HT-29 (cell line): ENCODE results near the gene FBXO46. TPM values are rescaled to one million over a fixed set of nuclear protein-coding genes. Genes with fewer than 3 reads are reported as not detected.

ENCODE experiments used
- DNase-seq: peaks from one replicate; pipeline ENCODE4 v3.0.0-alpha.2; 2015; ENCODE audit warnings: low spot score
- total RNA-seq: library from RNA; depleted of rRNA; stranded (reverse); fragments of >200 nt; shearing (Covaris generic); gene quantifications from 2 replicates; pipeline ENCODE4 v1.2.3, GENCODE V29; 2014; rRNA removed

The FBXO46 gene, protein sequence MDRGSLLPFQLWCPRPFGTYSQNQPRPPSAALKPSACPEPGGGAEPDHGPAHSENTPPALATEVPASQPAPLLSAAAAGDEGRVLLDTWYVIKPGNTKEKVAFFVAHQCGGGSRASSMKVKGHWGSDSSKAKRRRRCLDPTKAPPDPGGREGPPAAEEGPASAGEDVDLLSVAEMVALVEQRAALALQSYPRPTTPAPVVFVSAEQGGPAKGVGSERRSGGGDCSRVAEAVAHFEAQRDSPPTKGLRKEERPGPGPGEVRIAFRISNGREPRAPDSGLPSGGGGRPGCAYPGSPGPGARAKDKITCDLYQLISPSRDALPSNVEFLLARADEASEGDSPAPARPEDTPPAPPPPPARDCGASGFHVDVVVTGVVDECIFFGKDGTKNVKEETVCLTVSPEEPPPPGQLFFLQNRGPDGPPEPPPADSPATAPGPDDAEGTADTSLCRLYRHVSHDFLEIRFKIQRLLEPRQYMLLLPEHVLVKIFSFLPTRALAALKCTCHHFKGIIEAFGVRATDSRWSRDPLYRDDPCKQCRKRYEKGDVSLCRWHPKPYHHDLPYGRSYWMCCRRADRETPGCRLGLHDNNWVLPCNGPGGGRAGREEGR
- 44.4 and 57.6 TPM in 2 replicates for total RNA-seq

DNA sequence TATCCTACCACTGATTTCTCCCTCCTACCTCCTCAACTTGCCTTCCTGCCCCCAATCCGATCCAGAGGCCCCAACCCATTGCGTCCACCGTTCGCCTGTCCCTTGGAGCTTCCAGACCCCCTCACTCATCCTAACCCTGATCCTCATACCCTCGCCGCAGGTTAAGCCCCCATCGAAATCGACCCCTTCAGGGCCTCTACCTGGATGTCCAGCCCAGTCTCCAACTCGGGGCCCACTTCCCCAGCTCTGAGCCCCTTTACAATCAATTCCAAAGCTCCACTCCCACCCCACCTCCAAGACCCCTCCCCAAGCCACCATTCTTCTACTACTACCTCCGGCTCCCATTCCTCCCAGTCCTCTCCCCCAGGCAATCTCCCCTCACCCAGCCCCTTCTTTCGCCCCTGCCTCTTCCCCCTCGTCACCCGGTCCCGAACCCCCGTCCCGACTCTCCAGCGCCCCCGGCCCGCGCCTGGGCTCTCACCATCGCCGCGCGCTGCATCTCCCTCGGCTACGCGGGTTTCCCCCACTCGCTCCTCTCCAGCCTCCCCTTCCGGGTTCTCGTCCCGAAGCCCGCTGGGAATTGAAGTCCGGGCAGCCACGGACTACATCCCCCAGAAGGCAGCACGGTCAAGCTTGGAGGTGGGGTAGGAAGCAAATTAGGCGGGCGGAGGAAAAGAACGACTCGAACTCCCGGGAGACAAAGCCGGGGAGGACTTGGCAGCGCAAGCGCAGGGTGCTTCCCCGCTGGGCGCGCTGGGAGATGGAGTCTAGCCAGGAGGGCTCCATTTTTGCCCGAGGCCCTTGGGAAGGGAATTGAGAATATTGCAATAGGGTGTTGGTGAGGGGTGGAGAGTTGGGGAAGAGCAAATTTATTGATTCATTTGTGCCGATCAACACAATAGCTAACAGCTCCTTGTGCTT lies at the start of gene FBXO46:
TSS of gene FBXO46 (minus strand) at position 529 of the 921 bp plus-strand sequence. CDS start 17,401 bp downstream, outside the sequence.
- DNase-seq: peak; percentile 99

DNA sequence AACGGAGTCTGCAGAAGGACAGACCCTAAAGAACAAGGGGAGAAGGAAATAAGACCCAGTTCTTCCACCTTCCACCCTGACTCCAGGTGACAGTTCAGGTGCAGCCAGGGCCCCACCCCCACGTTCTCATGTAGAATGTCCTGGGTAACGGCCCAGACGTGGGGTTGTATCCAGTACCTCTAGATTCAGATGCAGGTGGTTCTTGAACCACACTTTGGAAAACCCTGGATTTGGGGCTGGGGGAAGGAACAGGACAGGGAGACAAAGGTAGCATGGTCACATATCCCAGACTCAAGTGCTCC lies 49.4 kb upstream of the FBXO46 start:
- peak; percentile 50 for DNase-seq

DNA sequence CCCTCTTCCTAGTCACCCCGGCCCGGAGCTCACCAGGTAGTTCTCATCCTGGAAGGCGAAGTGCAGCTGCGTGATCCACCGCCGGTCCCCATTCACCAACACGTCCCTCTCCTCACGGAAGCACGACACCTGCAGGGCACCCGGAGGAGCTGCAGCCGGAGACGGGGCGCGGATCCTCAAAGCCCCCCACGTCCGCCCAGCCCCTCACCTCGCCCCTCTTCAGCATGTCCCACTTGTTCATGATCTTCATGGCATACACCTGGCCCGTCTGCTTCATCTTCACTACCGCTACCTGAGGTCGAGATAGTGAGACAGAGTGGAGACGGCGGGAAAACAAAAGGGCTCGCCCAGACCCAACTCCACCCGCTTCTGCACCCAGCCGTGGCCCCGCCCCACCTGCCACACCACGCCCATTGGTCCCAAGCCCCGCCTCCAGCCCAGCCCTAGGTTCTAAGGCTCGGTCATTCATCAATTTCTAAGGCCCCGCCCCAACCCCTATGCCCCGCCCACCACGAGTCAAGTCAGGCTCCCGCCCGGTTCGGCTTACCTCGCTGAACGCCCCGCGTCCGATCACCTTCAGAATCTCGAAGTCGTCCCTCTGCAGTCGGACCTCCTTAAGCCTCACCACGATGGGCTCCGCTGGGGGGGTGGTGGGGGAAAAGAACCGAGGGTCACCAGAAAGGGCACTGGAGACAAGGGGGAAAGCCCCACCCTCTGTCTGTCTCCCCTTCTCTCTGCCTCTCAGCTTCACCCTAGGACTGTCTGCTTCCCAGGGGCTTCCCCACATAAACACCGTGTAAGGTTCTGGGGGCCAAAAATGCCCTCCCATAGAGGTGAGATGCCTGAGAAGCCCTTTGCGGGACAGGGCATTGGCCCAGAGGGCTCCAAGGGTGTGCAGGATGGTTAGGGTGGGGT lies 48.8 kb upstream of the FBXO46 start:
- DNase-seq: peak; percentile 99

DNA sequence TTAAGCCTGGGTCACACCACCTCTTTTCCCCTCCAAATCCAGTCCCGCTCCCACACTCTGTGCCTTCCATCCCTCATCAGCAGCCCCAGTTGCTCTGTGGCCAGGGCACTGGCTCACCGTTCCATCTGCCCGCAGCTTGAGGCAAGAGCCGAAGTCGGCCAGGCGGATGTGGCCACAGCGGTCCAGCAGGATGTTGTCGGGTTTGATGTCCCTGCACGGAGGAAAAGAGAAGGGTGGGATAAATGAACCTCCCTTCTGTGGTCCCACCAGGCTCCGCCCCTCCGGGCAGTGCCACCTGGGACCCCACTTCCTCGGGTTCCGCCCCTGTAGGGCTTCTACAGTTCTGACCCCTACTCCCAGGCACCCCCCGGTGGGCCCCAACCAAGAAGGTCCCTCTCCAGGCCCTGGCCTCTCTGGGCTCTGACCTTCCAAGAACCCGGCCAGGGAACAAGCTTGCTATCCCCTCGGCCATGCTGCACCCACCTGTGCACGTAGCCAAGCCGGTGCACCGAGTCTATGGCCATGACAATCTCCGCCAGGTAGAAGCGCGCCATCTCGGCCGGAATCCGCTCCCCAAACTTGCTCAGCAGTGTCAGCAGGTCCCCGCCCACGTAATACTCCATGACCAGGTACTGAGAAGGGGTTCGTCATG lies 47.4 kb upstream of the FBXO46 start:
- no peak for DNase-seq

DNA sequence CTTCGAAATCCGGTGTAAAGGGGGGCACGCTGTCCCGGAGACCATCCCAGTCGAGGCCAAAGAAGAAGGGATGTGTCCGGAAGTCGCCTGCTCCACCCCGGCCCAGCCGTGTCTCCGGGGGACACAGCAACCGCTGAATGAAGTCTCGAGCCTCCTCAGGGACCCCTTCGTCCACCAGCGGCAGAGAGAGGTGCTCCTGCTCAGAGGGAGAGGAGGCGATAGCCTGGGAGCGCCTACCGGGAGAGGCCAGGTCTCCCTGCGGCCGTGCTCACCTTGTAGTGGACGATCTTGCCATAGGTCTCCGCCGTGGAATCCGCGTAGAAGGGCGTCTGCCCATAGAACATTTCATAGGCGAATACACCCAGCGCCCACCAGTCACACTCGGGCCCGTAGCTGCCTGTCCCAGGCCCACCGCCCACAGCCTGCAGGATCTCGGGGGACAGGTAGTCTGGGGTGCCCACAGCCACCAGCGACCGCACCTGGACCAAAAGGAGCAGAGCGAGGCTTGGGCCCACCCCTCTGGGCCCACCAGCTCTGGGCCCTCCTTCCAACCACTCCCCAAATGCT lies 46.8 kb upstream of the FBXO46 start:
- no peak for DNase-seq

DNA sequence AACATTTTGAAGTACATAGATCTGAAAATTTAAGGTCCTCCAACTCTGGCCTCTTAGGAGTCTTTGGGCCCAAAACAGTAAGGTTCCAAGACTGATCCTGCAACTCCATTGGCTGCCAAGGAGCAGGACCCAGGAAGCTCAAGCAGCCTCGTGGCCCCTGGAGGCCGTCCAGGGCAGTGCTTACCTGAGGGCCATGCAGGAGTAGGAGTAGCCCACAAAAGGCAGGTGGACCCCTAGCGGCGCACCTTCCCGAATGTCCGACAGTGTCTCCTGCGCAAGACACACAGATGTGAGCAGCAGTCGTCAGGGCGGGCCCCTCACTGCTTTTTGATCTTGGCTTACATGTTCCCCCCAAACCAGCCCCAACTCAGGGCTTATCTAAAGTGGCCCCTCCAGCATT lies 44.1 kb upstream of the FBXO46 start:
- DNase-seq: peak; percentile 52

DNA sequence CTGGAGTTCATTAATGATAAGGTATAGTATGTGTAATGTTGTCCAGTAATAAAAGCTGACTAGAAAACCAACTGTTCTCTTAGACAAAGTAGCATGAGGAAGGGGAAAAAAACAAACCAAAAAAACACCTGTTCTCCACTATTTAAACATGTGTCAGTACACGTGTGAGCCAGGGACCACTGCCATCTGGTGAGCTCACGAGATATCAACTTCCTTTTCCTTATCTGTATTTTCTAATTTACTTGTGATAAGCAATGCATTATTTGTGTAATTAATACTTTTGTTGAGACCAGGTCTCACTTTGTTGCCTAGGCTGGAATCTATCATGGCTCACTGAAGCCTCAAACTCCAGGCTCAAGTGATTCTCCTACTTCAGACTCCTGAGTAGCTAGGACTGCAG lies 42.7 kb upstream of the FBXO46 start:
- DNase-seq: no peak

DNA sequence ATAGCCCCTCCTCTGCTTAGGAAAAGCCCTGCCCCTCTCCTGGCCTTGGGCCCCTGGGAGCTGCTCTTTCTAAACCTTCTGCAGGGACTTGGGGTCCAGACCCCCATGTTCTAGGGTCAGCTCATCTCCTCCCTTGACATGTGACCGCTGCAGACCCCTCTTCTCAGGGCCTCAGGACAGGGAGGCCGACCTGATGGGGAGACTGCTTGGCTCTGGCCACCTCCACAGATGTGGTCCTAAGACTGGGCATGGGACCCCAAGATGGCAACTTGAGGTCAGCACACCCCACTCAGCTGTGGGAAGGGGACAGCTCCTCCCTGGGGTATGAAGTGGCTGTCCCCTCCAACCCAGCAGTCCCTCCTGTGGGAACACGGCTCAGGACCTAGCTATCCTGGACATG lies 42.2 kb upstream of the FBXO46 start:
- no peak for DNase-seq

DNA sequence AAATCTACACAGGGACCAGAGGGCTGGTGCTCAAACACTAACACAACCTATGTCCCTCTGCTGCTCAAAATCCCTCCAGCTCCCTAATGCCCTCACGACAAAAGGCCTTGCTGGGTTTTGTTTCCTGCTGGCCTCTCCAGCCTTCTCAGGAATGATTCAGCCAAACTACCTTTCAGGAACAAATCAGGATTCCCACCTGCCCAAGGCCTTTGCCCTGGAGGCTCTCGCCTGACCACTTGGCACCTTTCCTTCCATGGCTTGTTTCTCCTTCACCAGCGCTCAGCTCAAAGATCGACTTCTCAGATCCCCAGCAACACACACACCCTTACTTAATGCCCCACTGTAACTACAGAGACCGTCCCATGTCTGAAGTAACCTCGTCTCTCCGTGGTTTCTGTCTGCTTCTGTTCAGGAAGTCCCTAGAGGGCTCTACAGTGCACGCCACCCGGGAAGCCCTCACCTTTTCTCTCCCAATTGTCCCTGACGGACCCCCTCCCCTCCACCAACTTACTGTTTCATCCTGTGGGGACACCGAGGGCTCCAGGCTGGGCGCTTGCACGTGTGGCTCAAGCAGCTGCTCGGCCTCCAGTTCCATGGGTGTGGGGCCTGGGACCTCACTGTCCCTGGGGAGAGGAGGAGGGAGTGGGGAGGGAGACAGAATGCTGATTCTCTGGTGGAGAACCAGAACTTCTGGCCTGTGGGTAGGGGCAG lies 41.6 kb upstream of the FBXO46 start:
- DNase-seq: no peak

DNA sequence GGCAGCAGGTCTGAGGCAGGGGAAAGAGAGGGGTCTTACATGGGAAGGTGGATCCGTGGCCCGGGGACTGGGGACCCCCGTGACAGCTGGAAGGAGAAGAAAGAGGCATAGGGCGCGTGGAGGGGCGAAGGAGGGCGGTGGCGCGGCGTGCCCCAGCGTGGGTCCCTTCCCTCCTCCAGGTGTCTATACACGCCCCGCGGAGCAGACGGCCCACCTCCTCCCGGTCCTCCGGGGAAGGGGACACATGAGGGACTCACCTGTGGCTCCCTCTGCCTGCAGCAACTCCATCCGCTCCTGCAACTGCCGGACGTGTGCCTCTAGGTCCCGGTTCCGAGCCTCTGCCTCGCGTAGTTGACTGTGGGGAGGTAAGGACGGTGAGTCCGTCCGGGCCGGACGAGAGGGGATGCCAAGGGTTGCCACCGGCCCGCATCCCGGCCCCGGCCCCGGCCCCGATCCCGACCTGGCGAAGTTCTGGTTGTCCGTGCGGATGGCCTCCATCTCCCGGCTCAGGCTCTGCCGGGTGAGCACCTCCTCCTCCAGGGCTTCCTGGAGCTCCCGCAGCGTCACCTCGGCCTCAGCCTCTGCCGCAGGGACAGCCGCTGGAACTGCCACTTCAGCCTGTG lies 40.7 kb upstream of the FBXO46 start:
- no peak for DNase-seq

DNA sequence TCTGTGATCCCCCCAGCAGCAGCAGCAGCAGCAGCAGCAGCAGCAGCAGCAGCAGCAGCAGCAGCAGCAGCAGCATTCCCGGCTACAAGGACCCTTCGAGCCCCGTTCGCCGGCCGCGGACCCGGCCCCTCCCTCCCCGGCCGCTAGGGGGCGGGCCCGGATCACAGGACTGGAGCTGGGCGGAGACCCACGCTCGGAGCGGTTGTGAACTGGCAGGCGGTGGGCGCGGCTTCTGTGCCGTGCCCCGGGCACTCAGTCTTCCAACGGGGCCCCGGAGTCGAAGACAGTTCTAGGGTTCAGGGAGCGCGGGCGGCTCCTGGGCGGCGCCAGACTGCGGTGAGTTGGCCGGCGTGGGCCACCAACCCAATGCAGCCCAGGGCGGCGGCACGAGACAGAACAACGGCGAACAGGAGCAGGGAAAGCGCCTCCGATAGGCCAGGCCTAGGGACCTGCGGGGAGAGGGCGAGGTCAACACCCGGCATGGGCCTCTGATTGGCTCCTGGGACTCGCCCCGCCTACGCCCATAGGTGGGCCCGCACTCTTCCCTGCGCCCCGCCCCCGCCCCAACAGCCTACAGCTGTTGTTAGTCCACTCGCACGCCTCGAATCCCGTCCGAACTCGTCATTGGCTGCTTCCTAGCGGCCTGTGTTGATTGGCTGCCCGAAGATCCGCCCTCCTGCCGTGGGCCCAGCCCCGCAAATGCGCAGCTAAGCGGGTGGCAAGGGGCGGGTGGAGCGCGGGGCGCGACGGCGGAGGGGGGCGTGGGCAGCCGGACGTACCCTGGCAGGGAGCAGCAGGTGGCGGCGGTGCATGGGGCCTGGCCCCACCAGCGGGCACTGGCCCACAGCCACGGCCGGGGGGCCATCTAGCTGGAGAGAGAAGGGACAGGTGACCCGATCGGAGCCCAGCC lies 39.8 kb upstream of the FBXO46 start:
- peak; percentile 99 for DNase-seq

DNA sequence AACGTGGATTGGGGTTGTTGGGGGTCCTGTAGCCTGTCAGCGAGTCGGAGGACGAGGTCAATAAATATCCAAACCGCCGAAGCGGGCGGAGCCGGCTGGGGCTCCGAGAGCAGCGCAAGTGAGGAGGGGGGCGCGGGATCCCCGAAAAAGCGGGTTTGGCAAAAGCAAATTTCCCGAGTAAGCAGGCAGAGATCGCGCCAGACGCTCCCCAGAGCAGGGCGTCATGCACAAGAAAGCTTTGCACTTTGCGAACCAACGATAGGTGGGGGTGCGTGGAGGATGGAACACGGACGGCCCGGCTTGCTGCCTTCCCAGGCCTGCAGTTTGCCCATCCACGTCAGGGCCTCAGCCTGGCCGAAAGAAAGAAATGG lies 39.1 kb upstream of the FBXO46 start:
- DNase-seq: peak; percentile 77

DNA sequence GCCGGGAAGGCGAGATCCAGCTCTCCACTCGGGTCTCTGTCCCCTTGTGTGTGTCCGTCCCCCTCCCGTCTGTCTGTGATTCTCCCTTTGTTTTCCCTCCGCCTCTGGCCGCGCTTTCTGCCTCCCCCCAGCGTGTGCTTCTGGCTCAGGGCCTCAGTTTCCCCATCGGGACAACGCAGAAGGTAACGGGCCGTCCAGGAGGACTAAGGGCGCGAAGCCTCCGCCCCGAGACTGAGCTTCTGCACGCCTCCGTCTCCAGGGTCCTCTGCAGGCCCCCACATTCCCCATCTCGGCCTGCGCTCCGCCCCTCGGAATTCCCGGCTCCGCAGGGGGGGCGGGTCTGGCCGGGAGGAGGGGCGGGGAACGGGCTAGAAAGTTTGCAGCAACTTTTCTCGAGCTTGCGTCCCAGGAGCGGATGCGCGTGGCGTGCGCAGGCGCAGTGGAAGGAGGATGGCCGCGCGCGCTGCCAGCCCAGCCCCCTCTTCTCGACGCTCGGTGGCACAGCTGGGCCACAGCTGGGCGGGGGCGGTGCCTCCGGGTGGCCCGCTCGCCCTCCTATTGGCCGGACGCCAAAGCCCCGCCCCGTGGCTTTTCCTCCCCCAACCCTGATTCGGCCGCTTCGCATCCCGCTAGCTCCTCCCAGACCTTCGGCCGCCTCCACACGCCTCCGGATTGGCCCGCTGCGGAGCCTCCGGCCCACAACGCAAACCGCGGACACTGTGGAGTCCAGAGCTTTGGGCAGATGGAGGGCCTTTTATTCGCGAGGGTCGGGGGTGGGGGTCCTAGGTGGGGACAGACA lies 38.5 kb upstream of the FBXO46 start, which contains the start of gene SIX5:
TSS of gene SIX5 (minus strand) at position 269 of the 799 bp plus-strand sequence. CDS start 408 bp downstream, outside the sequence.
- DNase-seq: peak; percentile 100

DNA sequence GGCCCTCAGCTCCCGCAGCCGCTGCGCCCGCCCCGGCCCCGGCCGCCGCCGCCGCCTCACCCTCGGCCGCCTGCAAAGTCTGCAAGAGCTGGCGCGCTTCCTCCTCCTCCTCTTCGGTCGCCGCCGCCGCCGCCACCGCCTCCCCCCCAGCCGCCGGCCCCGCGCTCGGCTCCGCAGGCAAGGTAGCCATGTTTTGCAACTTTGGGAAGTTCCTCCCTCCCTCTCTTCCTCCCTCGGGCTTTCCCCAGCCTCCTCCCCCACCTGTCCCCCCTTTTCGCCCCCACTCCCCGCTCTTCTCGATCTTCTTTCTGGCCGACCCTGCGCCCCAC lies 37.9 kb upstream of the FBXO46 start:
- DNase-seq: no peak

DNA sequence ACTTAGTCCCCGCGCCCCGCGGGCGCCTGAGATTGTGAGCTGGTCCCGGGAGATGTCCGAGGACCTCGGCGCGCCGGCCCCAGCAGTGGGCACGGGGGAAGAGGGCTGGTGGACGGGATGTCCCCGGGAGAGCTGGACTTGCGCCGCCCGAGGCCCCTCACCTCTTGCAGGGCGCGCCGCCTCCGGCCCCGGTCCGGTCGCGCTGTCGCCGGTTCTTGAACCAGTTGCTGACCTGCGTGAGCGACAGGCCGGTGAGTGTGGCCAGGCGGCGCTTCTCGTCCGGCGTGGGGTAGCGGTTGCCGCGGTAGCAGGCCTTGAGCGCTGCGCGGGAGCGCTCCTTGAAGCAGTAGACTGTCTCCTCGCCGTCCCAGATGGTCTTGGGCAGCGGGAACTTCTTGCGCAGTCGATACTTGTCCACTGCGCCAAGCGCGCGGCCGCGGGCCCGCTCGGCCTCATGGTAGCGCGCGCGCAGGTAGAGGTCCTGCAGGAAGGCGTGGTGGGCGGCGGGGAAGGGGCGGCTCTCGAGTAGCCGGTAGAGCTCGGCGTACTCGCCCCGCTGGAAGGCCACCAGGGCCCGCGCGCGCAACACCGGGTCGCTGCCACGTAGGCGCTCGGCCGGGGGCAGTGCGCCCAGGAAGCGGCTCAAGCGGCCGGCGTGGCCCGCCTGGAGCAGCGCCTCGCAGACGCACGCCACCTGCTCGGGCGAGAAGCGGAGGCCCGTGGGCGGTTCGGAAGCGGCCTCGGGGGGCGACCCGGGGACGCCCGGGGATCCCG lies 37.4 kb upstream of the FBXO46 start:
- peak; percentile 85 for DNase-seq

DNA sequence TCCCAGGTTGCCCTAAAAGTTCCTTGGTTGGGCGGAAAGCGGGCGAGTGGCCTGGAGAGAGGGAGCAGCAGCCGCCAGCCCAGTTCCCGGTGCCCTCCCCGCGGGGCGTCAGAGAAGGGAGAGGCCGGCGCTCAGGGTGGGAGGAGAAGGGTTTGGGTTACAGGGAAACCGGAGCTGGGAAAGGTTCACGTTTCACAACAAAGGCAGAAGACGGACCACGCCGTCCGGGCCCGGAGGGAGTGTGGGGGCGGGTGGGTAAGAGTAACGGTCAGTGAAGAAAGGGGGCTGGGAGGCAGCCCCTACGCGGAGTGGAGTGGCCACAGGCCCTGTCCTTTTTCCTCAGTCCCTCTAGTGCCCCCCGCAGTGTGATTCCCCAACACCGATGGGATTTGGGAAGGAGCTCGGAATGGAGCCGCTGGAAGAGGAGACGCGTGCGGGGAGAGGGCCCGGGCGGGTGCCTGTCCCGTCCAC lies 36.7 kb upstream of the FBXO46 start:
- DNase-seq: peak; percentile 66
